ENCODE data around the gene FBXL2. TPM values are rescaled to one million over a fixed set of nuclear protein-coding genes. Genes with fewer than 3 reads are reported as not detected.
"Not testable (repeated sequence)": the region's sequence is repeated elsewhere in the genome, so short reads cannot be mapped to it uniquely, and the experiment has no call there.

Gene FBXL2
- total RNA-seq, 4 donors from 2014 or later: 2.2 to 4.1 (median 3.3) TPM

GRCh38 chr3:33322412-33322811 is 45.2 kb downstream of the FBXL2 start:
- 92% methylated on average over 1 of the region's 1 CpG for WGBS
- Histone ChIP-seq H3K36me3 (no peaks in the 10 kb centered on the region), H3K27ac (no peak overlapping the region), H3K9me3 (no peaks in the 10 kb centered on the region), H3K4me1 (no peaks in the 10 kb centered on the region), H3K4me3 (no peak overlapping the region), H3K27me3 (no peaks in the 10 kb centered on the region)
- TF ChIP-seq EP300 (IDR thresholded peaks at IDR 0.05) (no peak), POLR2AphosphoS5 (IDR thresholded peaks at IDR 0.05) (no peak), POLR2A (IDR thresholded peaks at IDR 0.05) (no peak), CTCF (IDR thresholded peaks at IDR 0.05) (no peak)
- no peak for DNase-seq (ENCODE audit: low spot score in 2 of 2)

- TF ChIP-seq EP300 (IDR thresholded peaks at IDR 0.05) (no peak), POLR2A (IDR thresholded peaks at IDR 0.05) (no peak), CTCF (IDR thresholded peaks at IDR 0.05) (no peak), POLR2AphosphoS5 (IDR thresholded peaks at IDR 0.05) (no peak)
- H3K9me3 ChIP-seq: peaks cover 13% of the 10 kb centered on the region
- no peak overlapping the region for H3K4me3 ChIP-seq
- 80% methylated on average over 2 of the region's 2 CpGs for WGBS
- no peak for DNase-seq (ENCODE audit: low spot score in 2 of 2)
- no peaks in the 10 kb centered on the region for H3K4me1 ChIP-seq
- no peaks in the 10 kb centered on the region for H3K27me3 ChIP-seq
- H3K27ac ChIP-seq: no peak overlapping the region
- no peaks in the 10 kb centered on the region for H3K36me3 ChIP-seq
Observed at GRCh38 chr3:33331414-33331813, 54.2 kb downstream of the FBXL2 start.

- H3K27me3 ChIP-seq: no peaks in the 10 kb centered on the region
- H3K4me1 ChIP-seq: no peaks in the 10 kb centered on the region
- no peaks in the 10 kb centered on the region for H3K36me3 ChIP-seq
- TF ChIP-seq POLR2A (IDR thresholded peaks at IDR 0.05): no peak
- TF ChIP-seq POLR2AphosphoS5 (IDR thresholded peaks at IDR 0.05): no peak
- TF ChIP-seq EP300 (IDR thresholded peaks at IDR 0.05): no peak
- TF ChIP-seq CTCF (IDR thresholded peaks at IDR 0.05): no peak
- no peak for DNase-seq (ENCODE audit: low spot score in 2 of 2)
- H3K27ac ChIP-seq: no peak overlapping the region
- WGBS: 93% methylated on average over 2 of the region's 2 CpGs
- H3K4me3 ChIP-seq: no peak overlapping the region
- peaks cover 13% of the 10 kb centered on the region for H3K9me3 ChIP-seq
Observed at GRCh38 chr3:33334364-33334763, 57.1 kb downstream of the FBXL2 start.

- not testable (repeated sequence) for H3K36me3 ChIP-seq; H3K4me3 ChIP-seq; H3K9me3 ChIP-seq; H3K27me3 ChIP-seq; H3K27ac ChIP-seq; H3K4me1 ChIP-seq; DNase-seq (ENCODE audit: low spot score in 2 of 2)
Observed at GRCh38 chr3:33338936-33339465, 61.8 kb downstream of the FBXL2 start.

GRCh38 chr3:33339758-33340157 is 62.5 kb downstream of the FBXL2 start:
- no peak for DNase-seq (ENCODE audit: low spot score in 2 of 2)
- TF ChIP-seq EP300 (IDR thresholded peaks at IDR 0.05) (no peak), CTCF (IDR thresholded peaks at IDR 0.05) (no peak), POLR2A (IDR thresholded peaks at IDR 0.05) (no peak), POLR2AphosphoS5 (IDR thresholded peaks at IDR 0.05) (no peak)
- H3K4me3 ChIP-seq: no peak overlapping the region
- H3K36me3 ChIP-seq: no peaks in the 10 kb centered on the region
- H3K4me1 ChIP-seq: no peaks in the 10 kb centered on the region
- no peaks in the 10 kb centered on the region for H3K27me3 ChIP-seq
- no peaks in the 10 kb centered on the region for H3K9me3 ChIP-seq
- H3K27ac ChIP-seq: no peak overlapping the region

- no peak overlapping the region for H3K4me3 ChIP-seq
- no peak for TF ChIP-seq EP300 (IDR thresholded peaks at IDR 0.05)
- no peak for TF ChIP-seq CTCF (IDR thresholded peaks at IDR 0.05)
- no peak for TF ChIP-seq POLR2AphosphoS5 (IDR thresholded peaks at IDR 0.05)
- no peak for TF ChIP-seq POLR2A (IDR thresholded peaks at IDR 0.05)
- H3K9me3 ChIP-seq: no peaks in the 10 kb centered on the region
- H3K27ac ChIP-seq: no peak overlapping the region
- DNase-seq (ENCODE audit: low spot score in 2 of 2): no peak
- no peaks in the 10 kb centered on the region for H3K36me3 ChIP-seq
- H3K4me1 ChIP-seq: peaks cover 4% of the 10 kb centered on the region
- no peaks in the 10 kb centered on the region for H3K27me3 ChIP-seq
- WGBS: 33% methylated on average over 5 of the region's 5 CpGs
Observed at GRCh38 chr3:33355611-33356010, 78.4 kb downstream of the FBXL2 start.

Data from suprapubic skin (tissue), 4 donors.